GM23248 (cell line): ENCODE measurements around the gene VAV2. TPM values are rescaled to one million over a fixed set of nuclear protein-coding genes. Genes with fewer than 3 reads are reported as not detected.

ENCODE experiments used
- DNase-seq: peaks from one replicate; pipeline ENCODE4 v3.0.0-alpha.2; 2015
- H2AFZ ChIP-seq: fragments of 200-600 bp; sonication (generic); 2 replicates; pipeline ENCODE4 v1.6.1; 2016; ENCODE audit warnings: antibody characterized with exemption
- H3F3A ChIP-seq: fragments of 200-600 bp; sonication (generic); 2 replicates; pipeline ENCODE4 v1.6.1; 2016; ENCODE audit warnings: mild to moderate bottlenecking, antibody characterized with exemption, mixed run types; ENCODE audit not compliant: insufficient read depth
- H3K27ac ChIP-seq: fragments of 200-600 bp; sonication (generic); 2 replicates; pipeline ENCODE4 v1.5.1; 2016; ENCODE audit warnings: mild to moderate bottlenecking
- H3K27me3 ChIP-seq: fragments of 200-600 bp; sonication (generic); replicated peaks from 2 replicates; pipeline ENCODE4 v1.6.1; 2016; ENCODE audit warnings: mild to moderate bottlenecking; ENCODE audit not compliant: insufficient read depth
- H3K36me3 ChIP-seq: fragments of 200-600 bp; sonication (generic); 2 replicates; pipeline ENCODE4 v1.6.1; 2016; ENCODE audit warnings: low read depth, mild to moderate bottlenecking
- H3K4me1 ChIP-seq: fragments of 200-600 bp; sonication (generic); 2 replicates; pipeline ENCODE4 v1.6.1; 2016; ENCODE audit warnings: mild to moderate bottlenecking; ENCODE audit not compliant: insufficient read depth
- H3K4me2 ChIP-seq: fragments of 200-600 bp; sonication (generic); one replicate; pipeline ENCODE4 v1.6.1; 2016; ENCODE audit warnings: mild to moderate bottlenecking; ENCODE audit not compliant: unreplicated experiment
- H3K4me3 ChIP-seq: fragments of 200-600 bp; sonication (generic); 2 replicates; pipeline ENCODE4 v1.5.1; 2016; ENCODE audit warnings: mild to moderate bottlenecking
- H3K79me2 ChIP-seq: fragments of 200-600 bp; sonication (generic); 2 replicates; pipeline ENCODE4 v1.6.1; 2016; ENCODE audit warnings: mild to moderate bottlenecking; ENCODE audit not compliant: insufficient read depth
- H3K9ac ChIP-seq: fragments of 200-600 bp; sonication (generic); 2 replicates; pipeline ENCODE4 v1.6.1; 2016; ENCODE audit warnings: mild to moderate bottlenecking
- H3K9me2 ChIP-seq: fragments of 200-600 bp; sonication (generic); 2 replicates; pipeline ENCODE4 v1.6.1; 2016; ENCODE audit warnings: mixed run types, mild to moderate bottlenecking, moderate library complexity; ENCODE audit not compliant: insufficient read depth
- H3K9me3 ChIP-seq: fragments of 200-600 bp; sonication (generic); one replicate; pipeline ENCODE4 v1.6.1; 2017; ENCODE audit warnings: low read depth
- H4K20me1 ChIP-seq: fragments of 200-600 bp; sonication (generic); 2 replicates; pipeline ENCODE4 v1.6.0; 2016; ENCODE audit not compliant: insufficient read depth
- EZH2 ChIP-seq: fragments of 200-600 bp; sonication (generic); IDR thresholded peaks from 2 replicates; pipeline ENCODE4 v1.6.1; 2018; ENCODE audit warnings: antibody characterized with exemption, mild to moderate bottlenecking; ENCODE audit not compliant: insufficient read depth, poor library complexity, severe bottlenecking
- EZH2phosphoT487 ChIP-seq: fragments of 200-600 bp; sonication (generic); IDR thresholded peaks from 2 replicates; pipeline ENCODE4 v1.6.1; 2018; ENCODE audit warnings: antibody characterized with exemption, moderate library complexity, mild to moderate bottlenecking, low read depth; ENCODE audit not compliant: insufficient read depth
- WGBS, 2 experiments: methylation state at CpG; one replicate each; pipeline ENCODE4 v1.1.6; 2015 to 2017; ENCODE audit warnings: low lambda C conversion rate in 2 of 2, low coverage in 1 of 2; ENCODE audit errors: missing lambda C conversion rate in 2 of 2; 5-methylcytosine and 5-hydroxymethylcytosine counted together
- in situ Hi-C: fragments of 300-500 bp; cut with MboI; formaldehyde crosslinking; loops from 2 replicates; pipeline ENCODE4 v1.15.0; 2020
- polyA plus RNA-seq: library from polyadenylated mRNA; unstranded; fragments of >200 nt; fragmentation: Nextera tagmentation; extraction: Ambion mirVana; gene quantifications from 2 replicates; pipeline ENCODE4 v1.2.1, GENCODE V29; 2016
- total RNA-seq: library from RNA; depleted of rRNA; stranded (reverse); fragments of >200 nt; shearing (Covaris generic); gene quantifications from 2 replicates; pipeline ENCODE4 v1.2.3, GENCODE V29; 2014

Gene VAV2
- total and polyA plus RNA-seq, 2 experiments from 2014 or later: 6.7 to 9.0 TPM

DNA sequence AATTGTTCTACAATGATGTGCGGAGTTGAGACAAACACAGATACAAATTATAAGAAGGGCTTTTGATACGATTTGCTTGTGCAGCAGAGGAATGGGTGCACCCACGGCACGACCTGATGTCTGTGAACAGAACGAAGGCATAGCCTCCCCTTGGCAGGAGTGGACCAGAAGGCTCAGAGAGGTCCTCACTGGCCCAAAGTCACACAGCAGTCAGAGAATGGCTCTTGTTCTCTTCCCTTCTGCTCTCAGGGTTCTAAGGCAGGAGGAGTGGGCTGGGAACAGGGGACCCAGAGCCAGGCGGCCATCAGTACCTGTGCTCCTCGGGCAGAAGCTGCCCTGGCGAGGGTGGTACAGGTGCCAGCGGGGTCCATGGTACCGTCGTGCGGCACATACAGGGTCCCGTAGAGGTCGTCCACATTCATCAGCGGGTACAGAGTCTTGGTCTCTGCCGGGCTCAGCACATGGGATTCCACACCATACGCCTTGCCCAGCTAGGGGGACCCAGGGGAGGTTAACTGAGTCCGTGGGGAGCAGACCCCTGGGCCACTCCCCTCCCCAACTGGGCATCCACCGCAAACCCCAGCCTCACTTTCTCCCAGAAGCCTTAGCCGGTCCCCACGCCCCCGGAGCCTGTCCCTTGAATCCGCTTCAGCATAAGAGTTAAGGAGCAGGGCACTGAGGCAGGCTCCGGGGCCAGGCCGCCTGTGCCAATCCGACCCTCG lies 261.0 kb downstream of the VAV2 start:
- no peak for DNase-seq
- H3K4me1 ChIP-seq: no peaks in the 10 kb centered on the region
- H3K9me2 ChIP-seq: no peaks in the 10 kb centered on the region
- no peaks in the 10 kb centered on the region for H4K20me1 ChIP-seq
- H3K9me3 ChIP-seq: no peaks in the 10 kb centered on the region
- no peak for TF ChIP-seq EZH2phosphoT487
- TF ChIP-seq EZH2: no peak
- 74 to 76% methylated on average over 23 to 27 of the region's 27 CpGs for WGBS, 2 experiments
- no peaks in the 10 kb centered on the region for H3K79me2 ChIP-seq
- no peak overlapping the region for H3K9ac ChIP-seq
- H2AFZ ChIP-seq: no peak overlapping the region
- H3K4me3 ChIP-seq: no peak overlapping the region
- H3K36me3 ChIP-seq: no peaks in the 10 kb centered on the region
- H3K27me3 ChIP-seq: no peaks in the 10 kb centered on the region
- H3F3A ChIP-seq: no peaks in the 10 kb centered on the region
- H3K27ac ChIP-seq: no peak overlapping the region
- in situ Hi-C loops: no loop called here
- no peak overlapping the region for H3K4me2 ChIP-seq

DNA sequence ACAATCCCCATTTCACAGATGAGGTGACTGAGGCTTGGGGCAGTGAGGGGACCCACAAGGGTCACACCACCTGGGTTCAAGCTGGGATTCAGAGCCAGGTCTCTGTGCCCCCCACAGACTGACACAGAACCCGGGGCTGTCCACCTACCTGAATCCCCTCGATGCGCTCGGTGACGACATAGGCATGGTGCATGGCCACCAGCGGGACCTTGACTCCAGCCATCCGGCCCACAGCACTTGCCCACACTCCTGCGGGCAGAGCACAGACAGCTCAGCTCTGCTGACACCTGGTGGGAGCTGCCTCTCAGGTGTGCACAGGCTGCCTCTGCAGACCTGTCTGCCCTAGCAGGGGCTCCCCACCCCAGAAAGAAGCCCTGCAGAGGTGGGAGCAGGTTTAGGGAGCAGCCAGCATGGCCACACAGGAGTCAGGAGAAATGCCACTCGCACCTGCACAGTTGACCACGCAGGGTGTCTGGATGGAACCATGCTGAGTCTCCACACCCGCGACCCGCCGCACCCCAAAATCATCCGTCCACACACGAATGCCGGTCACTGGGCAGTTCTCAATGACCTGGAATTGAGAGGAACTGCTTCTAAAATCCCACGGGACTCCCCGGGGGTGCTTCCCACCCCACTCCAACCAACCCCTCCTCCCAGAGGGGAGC lies 262.4 kb downstream of the VAV2 start:
- Histone ChIP-seq H3K27me3 (peaks cover 7% of the 10 kb centered on the region), H3K9me2 (no peaks in the 10 kb centered on the region), H3K4me2 (no peak overlapping the region), H3F3A (no peaks in the 10 kb centered on the region), H3K9me3 (no peaks in the 10 kb centered on the region), H3K27ac (no peak overlapping the region), H3K9ac (no peak overlapping the region), H2AFZ (no peak overlapping the region), H3K79me2 (no peaks in the 10 kb centered on the region), H4K20me1 (no peaks in the 10 kb centered on the region), H3K4me1 (no peaks in the 10 kb centered on the region), H3K4me3 (no peak overlapping the region), H3K36me3 (no peaks in the 10 kb centered on the region)
- TF ChIP-seq EZH2phosphoT487 (no peak), EZH2 (no peak)
- DNase-seq: no peak
- 74 to 76% methylated on average over 12 to 18 of the region's 19 CpGs for WGBS, 2 experiments
- in situ Hi-C loops: loop anchor here (10.0 kb wide), 1 partner anchor 205 kb away; the partner anchor contains the start of gene MYMK

DNA sequence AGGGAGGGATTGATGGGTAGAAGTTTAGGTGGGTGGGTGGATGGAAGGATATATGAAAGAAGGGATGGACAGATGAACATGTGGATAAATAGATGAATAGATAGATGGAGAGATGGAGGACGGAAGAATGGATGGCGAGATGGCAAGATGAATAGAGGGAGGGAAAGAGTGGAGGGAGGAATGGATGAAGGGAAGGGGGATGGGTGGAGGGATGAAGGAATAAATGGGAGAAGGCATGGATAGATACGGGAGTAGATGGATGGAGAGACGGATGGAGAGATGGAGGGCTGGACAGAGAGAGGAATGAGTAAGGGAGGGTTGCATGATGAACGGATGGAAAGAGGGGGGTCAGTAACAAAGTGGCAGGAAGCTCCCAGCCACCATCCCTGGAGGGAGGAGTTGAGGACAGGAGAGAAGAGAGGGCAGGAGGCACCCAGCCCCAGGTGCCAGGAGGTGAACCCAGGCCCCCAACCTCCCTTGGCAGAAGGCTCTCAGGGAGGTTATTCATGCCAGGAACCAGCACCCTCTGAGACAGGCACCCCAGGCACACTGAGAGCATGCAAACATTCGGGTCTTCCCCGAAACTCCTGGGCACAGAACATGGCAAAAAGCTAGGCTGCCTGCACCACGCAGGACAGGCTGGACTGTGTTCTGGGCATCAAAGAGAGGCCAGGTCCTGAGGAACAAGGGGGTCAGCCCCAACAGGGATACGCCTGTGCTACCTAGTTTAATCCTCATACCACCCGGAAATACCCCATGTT lies 263.1 kb downstream of the VAV2 start:
- Histone ChIP-seq H3F3A (no peaks in the 10 kb centered on the region), H3K36me3 (no peaks in the 10 kb centered on the region), H3K79me2 (no peaks in the 10 kb centered on the region), H3K9ac (no peak overlapping the region), H4K20me1 (no peaks in the 10 kb centered on the region), H3K9me3 (no peaks in the 10 kb centered on the region), H3K27ac (no peak overlapping the region), H2AFZ (no peak overlapping the region), H3K4me3 (no peak overlapping the region), H3K27me3 (peaks cover 14% of the 10 kb centered on the region), H3K4me2 (no peak overlapping the region), H3K4me1 (no peaks in the 10 kb centered on the region), H3K9me2 (no peaks in the 10 kb centered on the region)
- 60 to 62% methylated on average over 6 to 10 of the region's 10 CpGs for WGBS, 2 experiments
- in situ Hi-C loops: loop anchor here (10.0 kb wide), 1 partner anchor 204 kb away; the partner anchor contains the start of gene MYMK
- TF ChIP-seq EZH2phosphoT487 (no peak), EZH2 (no peak)
- no peak for DNase-seq

GRCh38 chr9:133727876-133728441 lies 264.2 kb downstream of the VAV2 start:
- Histone ChIP-seq H2AFZ (no peak overlapping the region), H3K4me2 (no peak overlapping the region), H3K36me3 (no peaks in the 10 kb centered on the region), H3F3A (no peaks in the 10 kb centered on the region), H3K4me1 (no peaks in the 10 kb centered on the region), H3K9me3 (no peaks in the 10 kb centered on the region), H3K4me3 (no peak overlapping the region), H3K27ac (no peak overlapping the region), H4K20me1 (no peaks in the 10 kb centered on the region), H3K9ac (no peak overlapping the region), H3K79me2 (no peaks in the 10 kb centered on the region), H3K9me2 (no peaks in the 10 kb centered on the region), H3K27me3 (peaks cover 19% of the 10 kb centered on the region)
- in situ Hi-C loops: loop anchor here (10.0 kb wide), 1 partner anchor 203 kb away; the partner anchor contains the start of gene MYMK
- no peak for TF ChIP-seq EZH2phosphoT487
- DNase-seq: no peak
- 65 to 73% methylated on average over 18 of the region's 18 CpGs for WGBS, 2 experiments
